Panc1 (cell line): Measurements from ENCODE around the gene FGFR1OP2.

Source experiments
- SIN3A ChIP-seq: IDR thresholded peaks from 2 replicates; pipeline ENCODE4 v1.6.1; 2012; ENCODE audit warnings: low read depth, mild to moderate bottlenecking, low read length, moderate library complexity, borderline replicate concordance; ENCODE audit not compliant: insufficient read depth
- TCF7L2 ChIP-seq: IDR thresholded peaks from 2 replicates; pipeline ENCODE4 v1.6.1; 2011; ENCODE audit warnings: mild to moderate bottlenecking, low read depth, low read length, inconsistent platforms
- TF ChIP-seq, protein P1 (sequence below): fragments of 450-650 bp; IDR thresholded peaks from 2 replicates; pipeline ENCODE4 v1.5.1; 2017; ENCODE audit warnings: mild to moderate bottlenecking
- TF ChIP-seq, protein P2 (sequence below), 2 experiments: IDR thresholded peaks; 2 replicates each; pipeline ENCODE4 v1.6.1; 2011 to 2012; ENCODE audit warnings: low read depth in 2 of 2, control low read depth in 1 of 2, low read length in 1 of 2, mild to moderate bottlenecking in 1 of 2, moderate library complexity in 1 of 2; ENCODE audit not compliant: insufficient read depth in 1 of 2

DNA sequence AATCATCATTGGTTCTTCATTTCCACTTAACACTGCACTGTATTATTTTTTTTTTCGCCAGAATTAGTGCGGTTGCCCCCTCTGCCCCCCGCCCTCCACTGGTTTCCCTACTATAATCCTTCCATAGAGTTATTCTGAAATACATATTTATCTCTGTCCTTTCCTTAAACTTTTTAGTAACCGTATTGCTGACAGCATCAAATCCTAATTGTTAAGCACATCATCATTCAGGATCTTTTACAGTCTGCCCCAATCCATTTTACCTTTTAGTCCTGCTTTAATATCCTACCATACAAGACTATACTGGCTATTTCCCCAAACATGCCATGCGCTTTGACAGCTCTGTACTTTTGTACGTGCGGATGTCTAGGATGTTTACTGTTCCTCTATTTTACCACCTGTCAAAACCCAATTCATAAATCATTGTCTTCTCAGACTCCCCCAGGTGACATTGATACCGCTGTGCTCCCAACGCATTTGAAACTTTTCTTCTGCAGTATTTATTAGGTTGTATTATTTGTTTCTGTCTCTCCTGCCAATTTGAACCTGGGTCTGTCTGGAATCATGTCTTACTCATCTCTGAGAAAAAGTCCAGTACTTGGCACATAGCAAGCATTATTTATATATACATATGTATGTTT lies 1.0 kb downstream of the FGFR1OP2 start:
- TF ChIP-seq, protein P1, sequence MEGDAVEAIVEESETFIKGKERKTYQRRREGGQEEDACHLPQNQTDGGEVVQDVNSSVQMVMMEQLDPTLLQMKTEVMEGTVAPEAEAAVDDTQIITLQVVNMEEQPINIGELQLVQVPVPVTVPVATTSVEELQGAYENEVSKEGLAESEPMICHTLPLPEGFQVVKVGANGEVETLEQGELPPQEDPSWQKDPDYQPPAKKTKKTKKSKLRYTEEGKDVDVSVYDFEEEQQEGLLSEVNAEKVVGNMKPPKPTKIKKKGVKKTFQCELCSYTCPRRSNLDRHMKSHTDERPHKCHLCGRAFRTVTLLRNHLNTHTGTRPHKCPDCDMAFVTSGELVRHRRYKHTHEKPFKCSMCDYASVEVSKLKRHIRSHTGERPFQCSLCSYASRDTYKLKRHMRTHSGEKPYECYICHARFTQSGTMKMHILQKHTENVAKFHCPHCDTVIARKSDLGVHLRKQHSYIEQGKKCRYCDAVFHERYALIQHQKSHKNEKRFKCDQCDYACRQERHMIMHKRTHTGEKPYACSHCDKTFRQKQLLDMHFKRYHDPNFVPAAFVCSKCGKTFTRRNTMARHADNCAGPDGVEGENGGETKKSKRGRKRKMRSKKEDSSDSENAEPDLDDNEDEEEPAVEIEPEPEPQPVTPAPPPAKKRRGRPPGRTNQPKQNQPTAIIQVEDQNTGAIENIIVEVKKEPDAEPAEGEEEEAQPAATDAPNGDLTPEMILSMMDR = no peak
- TF ChIP-seq TCF7L2 = no peak
- TF ChIP-seq SIN3A = no peak; the same call in 1 of the 2 replicates
- TF ChIP-seq, protein P2, sequence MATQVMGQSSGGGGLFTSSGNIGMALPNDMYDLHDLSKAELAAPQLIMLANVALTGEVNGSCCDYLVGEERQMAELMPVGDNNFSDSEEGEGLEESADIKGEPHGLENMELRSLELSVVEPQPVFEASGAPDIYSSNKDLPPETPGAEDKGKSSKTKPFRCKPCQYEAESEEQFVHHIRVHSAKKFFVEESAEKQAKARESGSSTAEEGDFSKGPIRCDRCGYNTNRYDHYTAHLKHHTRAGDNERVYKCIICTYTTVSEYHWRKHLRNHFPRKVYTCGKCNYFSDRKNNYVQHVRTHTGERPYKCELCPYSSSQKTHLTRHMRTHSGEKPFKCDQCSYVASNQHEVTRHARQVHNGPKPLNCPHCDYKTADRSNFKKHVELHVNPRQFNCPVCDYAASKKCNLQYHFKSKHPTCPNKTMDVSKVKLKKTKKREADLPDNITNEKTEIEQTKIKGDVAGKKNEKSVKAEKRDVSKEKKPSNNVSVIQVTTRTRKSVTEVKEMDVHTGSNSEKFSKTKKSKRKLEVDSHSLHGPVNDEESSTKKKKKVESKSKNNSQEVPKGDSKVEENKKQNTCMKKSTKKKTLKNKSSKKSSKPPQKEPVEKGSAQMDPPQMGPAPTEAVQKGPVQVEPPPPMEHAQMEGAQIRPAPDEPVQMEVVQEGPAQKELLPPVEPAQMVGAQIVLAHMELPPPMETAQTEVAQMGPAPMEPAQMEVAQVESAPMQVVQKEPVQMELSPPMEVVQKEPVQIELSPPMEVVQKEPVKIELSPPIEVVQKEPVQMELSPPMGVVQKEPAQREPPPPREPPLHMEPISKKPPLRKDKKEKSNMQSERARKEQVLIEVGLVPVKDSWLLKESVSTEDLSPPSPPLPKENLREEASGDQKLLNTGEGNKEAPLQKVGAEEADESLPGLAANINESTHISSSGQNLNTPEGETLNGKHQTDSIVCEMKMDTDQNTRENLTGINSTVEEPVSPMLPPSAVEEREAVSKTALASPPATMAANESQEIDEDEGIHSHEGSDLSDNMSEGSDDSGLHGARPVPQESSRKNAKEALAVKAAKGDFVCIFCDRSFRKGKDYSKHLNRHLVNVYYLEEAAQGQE (IDR thresholded peaks at IDR 0.05; ENCODE audit: insufficient read depth in 1 of 2, low read depth in 2 of 2, low read length in 1 of 2) = no peak
